Measurements from ENCODE around the gene EPN2.

GRCh38 chr17:19273731-19274130 is 36.6 kb downstream of the EPN2 start:
- no peak for TF ChIP-seq POLR2A (IDR thresholded peaks at IDR 0.05)
- TF ChIP-seq CTCF (IDR thresholded peaks at IDR 0.05) = no peak

Data from adrenal gland (tissue), 5 donors.